H9 (cell line): Measurements from ENCODE around the gene CUEDC1. TPM values are rescaled to one million over a fixed set of nuclear protein-coding genes. Genes with fewer than 3 reads are reported as not detected.
A peak's percentile ranks its signal among the peaks of the same experiment; 100 is the strongest.

Experiments used
- DNase-seq: peaks from one replicate; pipeline ENCODE4 v3.0.0-alpha.2; 2017
- H2AFZ ChIP-seq: one replicate; pipeline ENCODE4 v1.6.1; 2013; ENCODE audit warnings: mild to moderate bottlenecking, low read length, control low read depth, moderate library complexity
- H2AK5ac ChIP-seq: 2 replicates; pipeline ENCODE4 v1.6.1; 2013; ENCODE audit warnings: low read length, control low read depth, mixed read lengths; ENCODE audit not compliant: insufficient read length
- H2BK120ac ChIP-seq: one replicate; pipeline ENCODE4 v1.6.1; 2013; ENCODE audit warnings: low read depth, mild to moderate bottlenecking, low read length, control low read depth, inconsistent platforms; ENCODE audit not compliant: poor library complexity, severe bottlenecking
- H2BK12ac ChIP-seq: 2 replicates; pipeline ENCODE4 v1.6.1; 2013; ENCODE audit warnings: low read length, control low read depth, mixed read lengths, low read depth; ENCODE audit not compliant: insufficient read length
- H2BK15ac ChIP-seq: 2 replicates; pipeline ENCODE4 v1.6.1; 2013; ENCODE audit warnings: low read depth, low read length, control low read depth
- H2BK20ac ChIP-seq: one replicate; pipeline ENCODE4 v1.6.1; 2013; ENCODE audit warnings: low read depth, mild to moderate bottlenecking, low read length, control low read depth, inconsistent platforms; ENCODE audit not compliant: poor library complexity, severe bottlenecking
- H2BK5ac ChIP-seq: 2 replicates; pipeline ENCODE4 v1.6.1; 2013; ENCODE audit warnings: low read length, control low read depth, mixed read lengths; ENCODE audit not compliant: insufficient read length
- H3K14ac ChIP-seq: 2 replicates; pipeline ENCODE4 v1.6.1; 2013; ENCODE audit warnings: low read length, control low read depth; ENCODE audit not compliant: insufficient read depth
- H3K18ac ChIP-seq: 2 replicates; pipeline ENCODE4 v1.6.1; 2013; ENCODE audit warnings: low read depth, mild to moderate bottlenecking, mixed read lengths, low read length, control low read depth; ENCODE audit not compliant: insufficient read length
- H3K23ac ChIP-seq: 2 replicates; pipeline ENCODE4 v1.6.1; 2013; ENCODE audit warnings: low read length, control low read depth, mixed read lengths, low read depth; ENCODE audit not compliant: insufficient read length
- H3K23me2 ChIP-seq: 2 replicates; pipeline ENCODE4 v1.6.1; 2013; ENCODE audit warnings: low read depth, mild to moderate bottlenecking, mixed read lengths, low read length, control low read depth; ENCODE audit not compliant: insufficient read length, poor library complexity, severe bottlenecking
- H3K27ac ChIP-seq: 2 replicates; pipeline ENCODE4 v1.5.1; 2013; ENCODE audit warnings: low read length, control low read depth, mixed read lengths, low read depth; ENCODE audit not compliant: insufficient read length
- H3K27me3 ChIP-seq: 2 replicates; pipeline ENCODE4 v1.6.1; 2013; ENCODE audit warnings: low read length, control low read depth, inconsistent platforms; ENCODE audit not compliant: insufficient read depth
- H3K4ac ChIP-seq: 2 replicates; pipeline ENCODE4 v1.6.1; 2013; ENCODE audit warnings: low read depth, mild to moderate bottlenecking, control low read depth, inconsistent platforms, low read length, moderate library complexity
- H3K4me1 ChIP-seq: 2 replicates; pipeline ENCODE4 v1.6.1; 2013; ENCODE audit warnings: low read length, control low read depth, inconsistent platforms; ENCODE audit not compliant: insufficient read depth
- H3K4me2 ChIP-seq: 2 replicates; pipeline ENCODE4 v1.6.1; 2013; ENCODE audit warnings: low read length, control low read depth, mixed read lengths; ENCODE audit not compliant: insufficient read length, insufficient read depth
- H3K56ac ChIP-seq: 2 replicates; pipeline ENCODE4 v1.6.1; 2013; ENCODE audit warnings: low read depth, mild to moderate bottlenecking, mixed read lengths, low read length, control low read depth; ENCODE audit not compliant: insufficient read length
- H3K79me1 ChIP-seq: 2 replicates; pipeline ENCODE4 v1.6.1; 2013; ENCODE audit warnings: low read depth, mild to moderate bottlenecking, moderate library complexity, low read length, control low read depth, inconsistent platforms; ENCODE audit not compliant: insufficient read depth, poor library complexity, severe bottlenecking
- H3K79me2 ChIP-seq: 2 replicates; pipeline ENCODE4 v1.6.1; 2013; ENCODE audit warnings: low read length, control low read depth, inconsistent platforms; ENCODE audit not compliant: insufficient read depth
- H3K9ac ChIP-seq: 2 replicates; pipeline ENCODE4 v1.6.1; 2013; ENCODE audit warnings: low read length, control low read depth, mixed read lengths; ENCODE audit not compliant: insufficient read length; ENCODE audit errors: extremely low read depth
- H3K9me3 ChIP-seq: one replicate; pipeline ENCODE4 v1.6.1; 2013; ENCODE audit warnings: low read depth, low read length, inconsistent platforms; ENCODE audit not compliant: control insufficient read depth
- H3T11ph ChIP-seq: one replicate; pipeline ENCODE4 v1.6.1; 2013; ENCODE audit warnings: mild to moderate bottlenecking, low read length, control low read depth, inconsistent platforms
- H4K20me1 ChIP-seq: one replicate; pipeline ENCODE4 v1.6.1; 2013; ENCODE audit not compliant: control insufficient read depth, insufficient read length, insufficient read depth
- H4K5ac ChIP-seq: 2 replicates; pipeline ENCODE4 v1.6.1; 2013; ENCODE audit warnings: low read depth, mild to moderate bottlenecking, mixed read lengths, low read length, control low read depth; ENCODE audit not compliant: insufficient read length
- H4K8ac ChIP-seq: replicated peaks from 2 replicates; pipeline ENCODE4 v1.6.1; 2013; ENCODE audit warnings: low read length, control low read depth, mixed read lengths, low read depth; ENCODE audit not compliant: insufficient read length
- H4K91ac ChIP-seq: 2 replicates; pipeline ENCODE4 v1.6.1; 2013; ENCODE audit warnings: low read depth, mild to moderate bottlenecking, moderate library complexity, mixed read lengths, low read length, control low read depth; ENCODE audit not compliant: insufficient read length
- H3K27ac Mint-ChIP-seq, 3 experiments: 2 replicates in 2 of 3; 3 replicates in 1 of 3; pipeline ENCODE4 v1.8.0; 2020 to 2021; ENCODE audit warnings: mixed read lengths in 3 of 3, mild to moderate bottlenecking in 1 of 3, moderate library complexity in 1 of 3
- H3K27me3 Mint-ChIP-seq: 2 replicates; pipeline ENCODE4 v1.8.0; 2021; ENCODE audit warnings: low read depth, mild to moderate bottlenecking, moderate library complexity, mixed read lengths
- H3K36me3 Mint-ChIP-seq, 3 experiments: 2 replicates in 2 of 3; 3 replicates in 1 of 3; pipeline ENCODE4 v1.8.0; 2020 to 2021; ENCODE audit warnings: low read depth in 3 of 3, mixed read lengths in 3 of 3; ENCODE audit not compliant: insufficient read depth in 1 of 3
- H3K4me1 Mint-ChIP-seq, 2 experiments: 2 replicates each; pipeline ENCODE4 v1.8.0; 2020; ENCODE audit warnings: mixed read lengths in 2 of 2
- H3K4me3 Mint-ChIP-seq, 2 experiments: 2 replicates in 1 of 2; 3 replicates in 1 of 2; pipeline ENCODE4 v1.8.0; 2020 to 2021; ENCODE audit warnings: mild to moderate bottlenecking in 2 of 2, mixed read lengths in 2 of 2, moderate library complexity in 1 of 2
- H3K9me3 Mint-ChIP-seq, 2 experiments: 2 replicates in 1 of 2; 3 replicates in 1 of 2; pipeline ENCODE4 v1.8.0; 2020; ENCODE audit warnings: mild to moderate bottlenecking in 2 of 2, mixed read lengths in 2 of 2, moderate library complexity in 1 of 2
- CTCF ChIP-seq: fragments of 200-600 bp; sonication (generic); conservative IDR thresholded peaks from 3 replicates; pipeline ENCODE4 v1.8.0; 2021; ENCODE audit warnings: antibody characterized with exemption, mild to moderate bottlenecking
- WGBS: extraction: QIAGEN DNeasy Blood & Tissue Kit; methylation state at CpG from one replicate; pipeline ENCODE4 v1.1.7; 2013; ENCODE audit warnings: missing lambda C conversion rate, low lambda C conversion rate, mixed read lengths; ENCODE audit not compliant: insufficient read length; ENCODE audit errors: extremely low coverage; 5-methylcytosine and 5-hydroxymethylcytosine counted together
- total RNA-seq: library from RNA; stranded (reverse); gene quantifications from 2 replicates; pipeline ENCODE4 v1.2.1, GENCODE V29; 2021

The CUEDC1 gene
- total RNA-seq, 1 experiment from 2014 or later: 7.3 TPM

GRCh38 chr17:57869617-57870282, 85.5 kb downstream of the CUEDC1 start:
- Mint-ChIP-seq H3K4me3 (no peak overlapping the region), H3K27me3 (peaks cover 28% of the 10 kb centered on the region), H3K36me3 (peaks cover 4 to 13% (median 9%) of the 10 kb centered on the region in 3 experiments; a peak in 3 of 7 replicates), H3K4me1 (peaks cover 40 to 42% of the 10 kb centered on the region in 2 experiments), H3K9me3 (no peaks in the 10 kb centered on the region), H3K27ac (no peak overlapping the region; a peak in 1 of 7 replicates)
- Histone ChIP-seq H3K4me1 (peaks cover 7% of the 10 kb centered on the region; the same call in 1 of the 2 replicates), H3K18ac (no peak overlapping the region), H3K14ac (no peak overlapping the region; the same call in 1 of the 2 replicates), H2BK120ac (no peak overlapping the region), H4K91ac (no peak overlapping the region), H2AK5ac (no peak overlapping the region), H3K27me3 (no peaks in the 10 kb centered on the region; the same call in 1 of the 2 replicates), H3K4me2 (no peak overlapping the region), H2BK20ac (no peak overlapping the region), H2BK5ac (no peak overlapping the region), H3K79me2 (no peaks in the 10 kb centered on the region), H3K9ac (no peak overlapping the region), H2AFZ (no peak overlapping the region), H2BK12ac (no peak overlapping the region), H3K27ac (no peak overlapping the region), H2BK15ac (no peak overlapping the region), H3K9me3 (no peaks in the 10 kb centered on the region), H3K23me2 (no peaks in the 10 kb centered on the region), H3K56ac (no peak overlapping the region), H4K8ac (no peak overlapping the region), H4K5ac (no peak overlapping the region), H3K79me1 (no peaks in the 10 kb centered on the region), H3K4ac (no peak overlapping the region), H3T11ph (no peak overlapping the region), H4K20me1 (no peaks in the 10 kb centered on the region), H3K23ac (no peak overlapping the region)
- WGBS: no CpG with 5 or more reads among the region's 9 CpGs
- no peak for TF ChIP-seq CTCF
- peak; percentile 25 for DNase-seq
